Endothelial cell of umbilical vein (primary cell): Measurements from ENCODE around the gene GRIA4. TPM values are rescaled to one million over a fixed set of nuclear protein-coding genes. Genes with fewer than 3 reads are reported as not detected.

ENCODE experiments used
- BruUV-seq: library from RNA; stranded (reverse); fragments of 400-500 nt; replicated peaks from 2 replicates; lab custom pipeline; 2021; lab: Mats Ljungman, UMichigan
- CTCF ChIA-PET: fragments of 300-600, 350-600 bp; sonication (Branson Sonifier 250); formaldehyde crosslinking; loops from one replicate; lab custom pipeline; 2021; ENCODE audit warnings: antibody characterized with exemption, inconsistent platforms; lab: Charles Lee
- POLR2A ChIA-PET: fragments of 300-600, 350-600 bp; sonication (Branson Sonifier 250); formaldehyde crosslinking; loops from one replicate; lab custom pipeline; 2021; ENCODE audit warnings: antibody characterized with exemption, inconsistent platforms; lab: Charles Lee
- DNase-seq: peaks from one replicate; pipeline ENCODE4 v3.0.0-alpha.2; 2011; ENCODE audit warnings: low read depth, low spot score
- FAIRE-seq: peaks from 2 replicates; lab custom pipeline; 2011; peaks lifted over from hg19 to GRCh38; lab: Jason Lieb, UNC
- H2AFZ ChIP-seq: 2 replicates; pipeline ENCODE4 v1.6.0; 2012; ENCODE audit warnings: low read depth, low read length, control low read depth, inconsistent platforms
- H3K27ac ChIP-seq: 2 replicates; pipeline ENCODE4 v1.5.1; 2011; ENCODE audit warnings: low read depth, mild to moderate bottlenecking, control low read depth, low read length, moderate library complexity; ENCODE audit not compliant: insufficient read depth
- H3K27me3 ChIP-seq, 2 experiments: 2 replicates each; pipeline versions ENCODE4 v1.6.0 to v1.6.1; 2011; ENCODE audit warnings: low read length in 2 of 2, mixed read lengths in 1 of 2; ENCODE audit not compliant: control insufficient read depth in 2 of 2, insufficient read depth in 2 of 2
- H3K36me3 ChIP-seq, 2 experiments: 2 replicates in 1 of 2; 3 replicates in 1 of 2; pipeline ENCODE4 v1.5.1; 2011; ENCODE audit warnings: low read length in 2 of 2, mild to moderate bottlenecking in 1 of 2, moderate library complexity in 1 of 2; ENCODE audit not compliant: control insufficient read depth in 2 of 2, insufficient read depth in 2 of 2; ENCODE audit errors: extremely low read depth in 1 of 2
- H3K4me1 ChIP-seq: 3 replicates; pipeline ENCODE4 v1.5.1; 2011; ENCODE audit warnings: mild to moderate bottlenecking, low read length; ENCODE audit not compliant: control insufficient read depth, insufficient read depth; ENCODE audit errors: extremely low read depth
- H3K4me2 ChIP-seq: 2 replicates; pipeline ENCODE4 v1.6.1; 2011; ENCODE audit warnings: low read length, control low read depth, mixed read lengths; ENCODE audit not compliant: insufficient read depth
- H3K4me3 ChIP-seq, 3 experiments: fragments of 200-600 bp in 1 of 3; sonication (generic), shearing (Covaris generic) in 1 of 3; replicated peaks in 1 of 3; 2 replicates each; pipeline ENCODE4 v1.5.1; 2011 to 2016; ENCODE audit warnings: control low read depth in 3 of 3, low read length in 3 of 3, mild to moderate bottlenecking in 2 of 3, inconsistent platforms in 1 of 3, low read depth in 1 of 3, moderate library complexity in 1 of 3; ENCODE audit not compliant: insufficient read depth in 1 of 3
- H3K79me2 ChIP-seq: 2 replicates; pipeline ENCODE4 v1.6.0; 2012; ENCODE audit warnings: low read length, inconsistent platforms; ENCODE audit not compliant: control insufficient read depth, insufficient read depth
- H3K9ac ChIP-seq: replicated peaks from 2 replicates; pipeline ENCODE3; 2011; ENCODE audit warnings: low read length, control low read depth; ENCODE audit not compliant: insufficient read depth; ENCODE audit errors: extremely low read depth
- H3K9me1 ChIP-seq: replicated peaks from 3 replicates; pipeline ENCODE4 v1.6.0; 2011; ENCODE audit warnings: mild to moderate bottlenecking, low read length; ENCODE audit not compliant: control insufficient read depth, insufficient read depth; ENCODE audit errors: extremely low read depth
- H3K9me3 ChIP-seq: replicated peaks from 2 replicates; pipeline ENCODE4 v1.5.1; 2012; ENCODE audit warnings: low read length, inconsistent platforms; ENCODE audit not compliant: control insufficient read depth, insufficient read depth
- H4K20me1 ChIP-seq: replicated peaks from 2 replicates; pipeline ENCODE3; 2011; ENCODE audit warnings: mild to moderate bottlenecking, low read length; ENCODE audit not compliant: control insufficient read depth, insufficient read depth; ENCODE audit errors: extremely low read depth
- EZH2 ChIP-seq: IDR thresholded peaks from 2 replicates; pipeline ENCODE4 v1.6.1; 2012; ENCODE audit warnings: borderline replicate concordance, low read depth, mild to moderate bottlenecking, moderate library complexity, low read length, inconsistent platforms; ENCODE audit not compliant: severe bottlenecking
- FOS ChIP-seq: IDR thresholded peaks from 2 replicates; pipeline ENCODE4 v1.6.1; 2011; ENCODE audit warnings: mild to moderate bottlenecking, low read length, moderate library complexity, borderline replicate concordance; ENCODE audit not compliant: insufficient read depth
- GATA2 ChIP-seq: IDR thresholded peaks from 2 replicates; pipeline ENCODE4 v1.7.0; 2011; ENCODE audit warnings: low read depth, mild to moderate bottlenecking, moderate library complexity, mixed read lengths, low read length; ENCODE audit not compliant: insufficient read length, insufficient read depth
- JUN ChIP-seq: IDR thresholded peaks from 2 replicates; pipeline ENCODE4 v1.6.1; 2011; ENCODE audit warnings: borderline replicate concordance, low read depth; ENCODE audit not compliant: insufficient read length, insufficient read depth
- MYC ChIP-seq: IDR thresholded peaks from one replicate; pipeline ENCODE4 v1.6.1; 2011; ENCODE audit warnings: mild to moderate bottlenecking, low read depth, low read length
- POLR2A ChIP-seq: IDR thresholded peaks from 2 replicates; pipeline ENCODE4 v1.6.1; 2012; ENCODE audit warnings: low read depth, mild to moderate bottlenecking, control low read depth, low read length
- POLR2AphosphoS5 ChIP-seq: IDR thresholded peaks from 2 replicates; pipeline ENCODE4 v1.6.1; 2012; ENCODE audit warnings: low read depth, mild to moderate bottlenecking, control low read depth, low read length, moderate library complexity; ENCODE audit not compliant: insufficient read depth
- dilution Hi-C: fragments of 300-500 bp; cut with MboI; formaldehyde crosslinking; loops from one replicate; pipeline ENCODE4 v1.15.0; 2019; ENCODE audit warnings: low sequenced_read_pairs; ENCODE audit not compliant: extremely low pct_ligation_motif_present
- intact Hi-C: fragments of 100-400 bp; cut with micrococcal nuclease; formaldehyde crosslinking; loops from one replicate; pipeline ENCODE4 v1.10.0; 2022
- polyA plus RNA-seq, 4 experiments: library from polyadenylated mRNA; depleted of rRNA in 3 of 4; stranded (reverse) in 3 of 4; unstranded in 1 of 4; fragments of >200 nt; gene quantifications; 2 replicates each; pipeline versions ENCODE4 v1.2.1 to v1.2.3, GENCODE V29; 2011 to 2012; ENCODE audit warnings: missing spikeins in 1 of 4
- total RNA-seq: library from RNA; stranded (reverse); gene quantifications from 2 replicates; pipeline ENCODE4 v1.2.3, GENCODE V29; 2021
- TF ChIP-seq, protein P1 (sequence below), 2 donors: IDR thresholded peaks; 1 replicate in 1 of 2; 2 replicates in 1 of 2; pipeline ENCODE4 v1.5.1; 2011; ENCODE audit warnings: low read length in 2 of 2, mild to moderate bottlenecking in 2 of 2, moderate library complexity in 2 of 2, control low read depth in 1 of 2, inconsistent platforms in 1 of 2, low read depth in 1 of 2; ENCODE audit not compliant: insufficient read depth in 1 of 2; ENCODE audit errors: extremely low read depth in 1 of 2
- TF ChIP-seq, protein P2 (sequence below): IDR thresholded peaks from 2 replicates; pipeline ENCODE4 v1.6.1; 2011; ENCODE audit not compliant: insufficient read depth, insufficient read length

GRIA4 gene
- total and polyA plus RNA-seq, 2 donors (not counting 3 experiments of a cell fraction or from before 2014, with no cell fraction given), result not detected

DNA sequence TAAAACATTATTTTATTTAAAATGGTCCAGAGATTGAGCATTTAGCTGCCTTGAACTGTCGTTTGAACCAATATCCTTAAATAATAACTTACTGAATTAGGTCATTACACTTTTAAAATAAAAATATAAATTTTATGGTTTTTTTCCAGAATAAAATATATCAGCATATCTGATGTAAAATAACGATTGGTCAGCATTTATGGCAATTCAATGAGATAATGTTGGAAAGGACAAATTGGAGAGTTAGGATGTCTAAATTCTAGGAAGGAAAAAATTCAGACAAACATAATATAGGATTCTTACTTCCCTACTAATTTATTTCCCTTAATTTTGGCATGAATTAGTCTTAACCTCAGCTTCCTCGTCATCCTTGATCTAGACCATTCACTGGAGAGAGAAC lies 113.4 kb downstream of the GRIA4 start:
- Histone ChIP-seq H3K79me2 (no peaks in the 10 kb centered on the region), H3K9me1 (no peaks in the 10 kb centered on the region), H3K4me2 (no peak overlapping the region), H3K36me3 (no peaks in the 10 kb centered on the region), H4K20me1 (no peaks in the 10 kb centered on the region), H3K9me3 (no peaks in the 10 kb centered on the region), H3K4me3 (no peak overlapping the region), H3K27ac (no peak overlapping the region), H3K9ac (no peak overlapping the region), H3K27me3 (no peaks in the 10 kb centered on the region), H3K4me1 (peaks cover 3% of the 10 kb centered on the region), H2AFZ (no peak overlapping the region)
- intact Hi-C loops (no loop called here), dilution Hi-C loops (no loop called here)
- TF ChIP-seq EZH2 (no peak), JUN (no peak), FOS (no peak), GATA2 (no peak)
- TF ChIP-seq, protein P1, sequence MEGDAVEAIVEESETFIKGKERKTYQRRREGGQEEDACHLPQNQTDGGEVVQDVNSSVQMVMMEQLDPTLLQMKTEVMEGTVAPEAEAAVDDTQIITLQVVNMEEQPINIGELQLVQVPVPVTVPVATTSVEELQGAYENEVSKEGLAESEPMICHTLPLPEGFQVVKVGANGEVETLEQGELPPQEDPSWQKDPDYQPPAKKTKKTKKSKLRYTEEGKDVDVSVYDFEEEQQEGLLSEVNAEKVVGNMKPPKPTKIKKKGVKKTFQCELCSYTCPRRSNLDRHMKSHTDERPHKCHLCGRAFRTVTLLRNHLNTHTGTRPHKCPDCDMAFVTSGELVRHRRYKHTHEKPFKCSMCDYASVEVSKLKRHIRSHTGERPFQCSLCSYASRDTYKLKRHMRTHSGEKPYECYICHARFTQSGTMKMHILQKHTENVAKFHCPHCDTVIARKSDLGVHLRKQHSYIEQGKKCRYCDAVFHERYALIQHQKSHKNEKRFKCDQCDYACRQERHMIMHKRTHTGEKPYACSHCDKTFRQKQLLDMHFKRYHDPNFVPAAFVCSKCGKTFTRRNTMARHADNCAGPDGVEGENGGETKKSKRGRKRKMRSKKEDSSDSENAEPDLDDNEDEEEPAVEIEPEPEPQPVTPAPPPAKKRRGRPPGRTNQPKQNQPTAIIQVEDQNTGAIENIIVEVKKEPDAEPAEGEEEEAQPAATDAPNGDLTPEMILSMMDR (IDR thresholded peaks at IDR 0.05; ENCODE audit: extremely low read depth in 1 of 2, insufficient read depth in 1 of 2, low read depth in 1 of 2, low read length in 2 of 2), result no peak
- no peak for FAIRE-seq
- CTCF ChIA-PET, result no interaction called here
- BruUV-seq, result no TSS peak
- POLR2A ChIA-PET, result no interaction called here
- no peak for DNase-seq

DNA sequence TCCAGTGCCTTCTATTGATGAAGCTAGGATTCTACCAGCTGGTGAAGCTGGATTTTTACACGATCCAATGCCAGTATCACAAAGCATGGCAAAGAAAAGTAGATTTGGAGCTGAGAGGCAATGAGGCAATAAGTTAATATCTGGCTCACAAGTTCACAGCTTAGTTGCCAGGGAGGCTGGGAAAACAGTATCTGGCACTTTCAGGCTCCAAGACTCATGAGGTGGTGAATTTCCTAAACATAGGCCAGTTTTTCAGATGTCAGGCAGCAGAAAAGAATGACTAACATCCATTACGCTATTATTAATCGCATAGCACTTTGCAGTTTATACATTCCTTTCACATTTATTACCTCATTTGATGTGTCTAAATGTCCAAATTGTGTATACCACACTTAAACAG lies 122.7 kb downstream of the GRIA4 start:
- Histone ChIP-seq H3K27me3 (no peaks in the 10 kb centered on the region), H3K27ac (no peak overlapping the region), H3K36me3 (no peaks in the 10 kb centered on the region), H2AFZ (no peak overlapping the region), H3K4me3 (no peak overlapping the region), H3K79me2 (no peaks in the 10 kb centered on the region), H3K4me2 (no peak overlapping the region), H3K9ac (no peak overlapping the region), H3K9me3 (no peaks in the 10 kb centered on the region), H3K9me1 (no peaks in the 10 kb centered on the region), H3K4me1 (no peaks in the 10 kb centered on the region), H4K20me1 (no peaks in the 10 kb centered on the region)
- TF ChIP-seq, protein P2, sequence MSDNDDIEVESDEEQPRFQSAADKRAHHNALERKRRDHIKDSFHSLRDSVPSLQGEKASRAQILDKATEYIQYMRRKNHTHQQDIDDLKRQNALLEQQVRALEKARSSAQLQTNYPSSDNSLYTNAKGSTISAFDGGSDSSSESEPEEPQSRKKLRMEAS, result no peak
- TF ChIP-seq MYC (no peak), FOS (no peak), EZH2 (no peak), POLR2A (no peak), GATA2 (no peak), POLR2AphosphoS5 (no peak), JUN (no peak)
- TF ChIP-seq, protein P1 (IDR thresholded peaks at IDR 0.05; ENCODE audit: extremely low read depth in 1 of 2, insufficient read depth in 1 of 2, low read depth in 1 of 2, low read length in 2 of 2), result no peak
- POLR2A ChIA-PET, result no interaction called here
- DNase-seq (no peak), FAIRE-seq (no peak)
- no TSS peak for BruUV-seq
- dilution Hi-C loops (no loop called here), intact Hi-C loops (no loop called here)
- CTCF ChIA-PET, result no interaction called here
